HL-60/S4 (cell line): ENCODE results near the gene TRIM64C.
"Not testable (repeated sequence)": the region's sequence is repeated elsewhere in the genome, so short reads cannot be mapped to it uniquely, and the experiment has no call there.

ENCODE experiments used
- in situ Hi-C: fragments of 300-500 bp; cut with MboI; formaldehyde crosslinking; loops from 2 replicates; pipeline ENCODE4 v1.14.3; 2022; ENCODE audit warnings: low sequenced_read_pairs

TRIM64C gene, protein sequence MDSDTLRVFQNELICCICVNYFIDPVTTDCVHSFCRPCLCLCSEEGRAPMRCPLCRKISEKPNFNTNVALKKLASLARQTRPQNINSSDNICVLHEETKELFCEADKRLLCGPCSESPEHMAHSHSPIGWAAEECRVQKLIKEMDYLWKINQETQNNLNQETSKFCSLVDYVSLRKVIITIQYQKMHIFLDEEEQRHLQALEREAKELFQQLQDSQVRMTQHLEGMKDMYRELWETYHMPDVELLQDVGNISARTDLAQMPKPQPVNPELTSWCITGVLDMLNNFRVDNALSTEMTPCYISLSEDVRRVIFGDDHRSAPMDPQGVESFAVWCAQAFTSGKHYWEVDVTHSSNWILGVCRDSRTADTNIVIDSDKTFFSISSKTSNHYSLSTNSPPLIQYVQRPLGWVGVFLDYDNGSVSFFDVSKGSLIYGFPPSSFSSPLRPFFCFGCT

DNA sequence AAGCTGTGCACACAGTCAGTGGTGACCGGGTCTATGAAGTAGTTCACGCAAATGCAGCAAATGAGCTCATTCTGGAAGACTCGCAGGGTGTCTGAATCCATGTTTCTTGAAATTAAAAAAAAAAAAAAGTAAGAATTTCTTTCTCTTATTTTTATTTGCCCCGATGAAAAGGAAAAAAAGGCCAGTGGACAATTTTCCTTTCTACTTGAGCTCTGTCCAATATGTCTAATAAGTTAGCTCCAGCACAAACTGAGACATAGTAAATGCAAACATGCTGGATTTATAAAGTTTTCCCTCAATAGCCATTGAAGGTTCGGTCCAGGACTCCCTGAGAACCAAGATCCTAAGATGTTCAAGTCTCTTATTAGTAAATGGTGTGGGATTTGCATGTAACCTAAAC lies at the start of gene TRIM64C:
TRIM64C (minus strand) TSS at position 101 of the 400 bp plus-strand sequence; CDS start at position 101, 0 bp downstream.
- in situ Hi-C loops = not testable (repeated sequence)

DNA sequence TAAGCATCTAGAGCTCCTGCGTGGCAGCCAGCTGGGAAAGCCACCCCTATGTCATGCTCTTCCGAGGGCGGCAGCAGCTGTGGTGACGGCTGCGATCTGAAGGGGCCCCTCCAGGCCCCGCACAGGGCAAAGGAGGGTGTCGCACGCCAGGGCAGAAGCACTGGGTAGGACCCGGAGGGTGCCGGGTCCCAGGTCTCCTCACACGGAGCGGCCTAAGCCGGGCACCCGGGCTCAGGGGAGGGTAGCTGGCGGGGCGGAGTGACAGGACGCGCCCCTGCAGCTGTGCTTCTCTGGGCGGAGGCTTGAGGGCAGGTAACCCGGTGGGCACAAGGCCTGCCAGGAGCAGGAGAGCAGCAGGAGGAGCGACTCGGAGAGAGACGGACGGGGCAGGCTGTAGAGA lies 43.4 kb upstream of the TRIM64C start:
- in situ Hi-C loops = not testable (repeated sequence)

DNA sequence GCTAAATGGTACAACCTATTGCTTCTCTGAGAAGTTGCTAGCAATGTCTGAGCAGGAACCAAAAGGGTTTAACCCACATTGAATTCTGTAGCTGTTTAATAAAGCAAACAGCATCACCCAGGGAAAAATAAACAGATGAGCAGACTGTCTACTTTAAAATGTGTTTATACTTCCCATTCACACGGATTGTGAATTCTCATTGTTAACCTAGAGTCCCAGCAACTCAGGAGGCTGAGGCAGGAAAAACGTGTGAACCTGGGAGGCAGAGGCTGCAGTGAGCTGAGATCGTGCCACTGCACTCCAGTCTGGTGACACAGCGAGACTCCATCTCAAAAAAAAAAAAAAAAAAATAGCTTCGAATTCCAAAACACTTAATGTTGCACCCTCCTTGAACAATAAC lies 11.0 kb upstream of the TRIM64C start:
- in situ Hi-C loops = not testable (repeated sequence)

DNA sequence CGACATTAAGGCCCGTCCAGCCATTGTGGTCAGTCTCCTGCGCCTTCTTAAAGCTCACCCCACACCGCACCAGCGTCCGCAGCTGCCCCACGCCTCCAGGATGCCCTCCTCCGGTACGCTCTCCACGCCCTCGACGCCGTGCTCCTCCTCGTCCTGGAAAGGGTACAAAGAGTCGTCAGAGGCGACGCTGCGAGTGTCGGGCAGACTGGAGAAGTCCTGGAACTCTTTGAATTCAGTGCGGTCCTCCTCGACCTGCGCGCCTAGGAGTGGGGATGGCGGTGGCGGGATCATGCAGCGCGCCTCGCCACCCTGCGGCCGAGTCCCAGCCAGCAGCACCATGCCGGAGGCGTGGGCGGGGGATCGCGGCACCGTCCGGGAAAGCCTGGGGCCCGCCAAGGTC lies 9.1 kb downstream of the TRIM64C start:
- in situ Hi-C loops = not testable (repeated sequence)

DNA sequence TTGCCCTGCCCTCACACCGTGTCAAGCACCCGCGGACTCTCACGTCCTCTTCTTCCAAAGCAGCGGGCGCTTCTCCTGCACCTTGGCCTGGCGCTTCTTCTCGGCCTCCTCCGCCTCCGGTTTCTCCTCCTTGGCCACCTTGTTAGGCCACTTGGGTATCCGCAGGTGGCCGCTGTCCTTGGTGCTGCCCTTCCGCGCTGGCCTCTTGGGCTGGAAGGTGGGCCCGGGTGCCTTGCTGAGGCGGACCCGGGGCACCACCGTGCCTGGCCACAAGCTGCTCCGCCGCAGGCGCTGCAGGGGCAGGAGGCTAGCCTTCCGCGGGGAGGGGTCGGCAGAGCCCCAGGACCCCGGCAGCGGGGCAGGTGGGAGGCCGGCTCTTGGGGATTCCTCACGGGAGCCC lies 10.7 kb downstream of the TRIM64C start:
- in situ Hi-C loops = not testable (repeated sequence)

DNA sequence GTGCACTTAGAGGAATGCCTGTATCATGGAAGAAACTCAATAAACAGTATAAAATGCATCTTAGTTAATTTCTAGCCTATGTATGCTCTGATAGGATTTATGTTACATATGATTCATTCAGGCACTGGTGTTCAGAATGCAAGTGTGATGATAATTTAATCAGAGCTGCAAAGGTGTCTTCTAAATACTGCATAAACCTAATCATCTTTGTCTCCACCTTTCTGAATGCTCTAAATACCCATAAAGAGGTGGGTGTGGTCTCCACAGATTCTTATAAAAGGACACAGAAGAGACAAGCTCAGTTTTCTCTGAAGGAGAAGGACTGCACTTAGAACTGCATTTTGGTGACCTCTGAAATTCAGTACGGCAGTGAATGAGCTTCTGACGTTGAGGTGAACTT lies 30.4 kb downstream of the TRIM64C start, which contains the start of gene TRIM49B:
TRIM49B (plus strand) TSS at position 301 of the 400 bp plus-strand sequence. CDS start 2,777 bp downstream, outside the sequence.
- in situ Hi-C loops = not testable (repeated sequence)
